Measurements from ENCODE around the gene LIF.

DNA sequence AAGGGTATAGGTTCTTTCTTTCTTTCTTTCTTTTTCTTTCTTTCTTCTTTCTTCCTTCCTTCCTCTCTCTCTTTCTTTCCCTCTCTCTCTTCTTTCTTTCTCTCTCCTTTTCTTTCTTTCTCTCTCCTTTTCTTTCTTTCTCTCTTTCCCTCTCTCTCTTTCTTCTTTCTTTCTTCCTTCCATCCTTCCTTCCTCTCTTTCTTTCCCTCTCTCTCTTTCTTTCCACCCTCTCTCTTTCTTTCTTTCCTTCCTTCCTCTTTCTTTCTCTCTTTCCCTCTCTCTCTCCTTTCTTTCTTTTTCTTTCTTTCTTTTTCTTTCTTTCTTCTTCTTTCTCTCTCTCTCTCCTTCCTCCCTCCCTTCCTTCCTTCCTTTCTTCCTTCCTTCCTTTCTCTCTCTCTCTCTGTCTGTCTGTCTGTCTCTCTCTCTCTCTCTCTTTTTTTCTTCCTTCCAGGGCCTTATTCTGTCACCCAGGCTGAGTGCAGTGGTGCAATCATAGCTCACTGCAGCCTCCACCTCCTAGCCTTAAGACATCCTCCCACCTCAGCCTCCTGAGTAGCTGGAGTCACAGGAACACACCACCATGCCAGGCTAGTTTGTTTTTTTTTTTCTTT, 26.8 kb downstream of the LIF start:
- TF ChIP-seq, protein P1, sequence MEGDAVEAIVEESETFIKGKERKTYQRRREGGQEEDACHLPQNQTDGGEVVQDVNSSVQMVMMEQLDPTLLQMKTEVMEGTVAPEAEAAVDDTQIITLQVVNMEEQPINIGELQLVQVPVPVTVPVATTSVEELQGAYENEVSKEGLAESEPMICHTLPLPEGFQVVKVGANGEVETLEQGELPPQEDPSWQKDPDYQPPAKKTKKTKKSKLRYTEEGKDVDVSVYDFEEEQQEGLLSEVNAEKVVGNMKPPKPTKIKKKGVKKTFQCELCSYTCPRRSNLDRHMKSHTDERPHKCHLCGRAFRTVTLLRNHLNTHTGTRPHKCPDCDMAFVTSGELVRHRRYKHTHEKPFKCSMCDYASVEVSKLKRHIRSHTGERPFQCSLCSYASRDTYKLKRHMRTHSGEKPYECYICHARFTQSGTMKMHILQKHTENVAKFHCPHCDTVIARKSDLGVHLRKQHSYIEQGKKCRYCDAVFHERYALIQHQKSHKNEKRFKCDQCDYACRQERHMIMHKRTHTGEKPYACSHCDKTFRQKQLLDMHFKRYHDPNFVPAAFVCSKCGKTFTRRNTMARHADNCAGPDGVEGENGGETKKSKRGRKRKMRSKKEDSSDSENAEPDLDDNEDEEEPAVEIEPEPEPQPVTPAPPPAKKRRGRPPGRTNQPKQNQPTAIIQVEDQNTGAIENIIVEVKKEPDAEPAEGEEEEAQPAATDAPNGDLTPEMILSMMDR (optimal IDR thresholded peaks at IDR 0.05 in 1 of 3, IDR thresholded peaks at IDR 0.05 in 1 of 3, conservative IDR thresholded peaks at IDR 0.05 in 1 of 3; ENCODE audit: extremely low read depth in 1 of 3, insufficient read depth in 2 of 3, low read length in 3 of 3), result no peak
- no peak for TF ChIP-seq EZH2 (IDR thresholded peaks at IDR 0.05; ENCODE audit: low read length)
